GM06990 (cell line): ENCODE data around the gene PFKFB3.

Source experiments
- DNase-seq: peaks from one replicate; pipeline ENCODE4 v3.0.0-alpha.2; 2011; ENCODE audit not compliant: insufficient read length; ENCODE audit errors: extremely low read depth
- H3K27me3 ChIP-seq: replicated peaks from 2 replicates; pipeline ENCODE4 v1.6.0; 2011; ENCODE audit warnings: low read length; ENCODE audit not compliant: control insufficient read depth, insufficient read depth
- H3K36me3 ChIP-seq: 2 replicates; pipeline ENCODE4 v1.5.1; 2011; ENCODE audit warnings: low read length; ENCODE audit not compliant: control insufficient read depth, insufficient read depth
- H3K4me3 ChIP-seq: replicated peaks from 2 replicates; pipeline ENCODE4 v1.5.1; 2011; ENCODE audit warnings: low read depth, mild to moderate bottlenecking, control low read depth, low read length
- TF ChIP-seq, protein P1 (sequence below): IDR thresholded peaks from 2 replicates; pipeline ENCODE4 v1.5.1; 2011; ENCODE audit warnings: low read length, control low read depth, mild to moderate bottlenecking, inconsistent platforms; ENCODE audit not compliant: insufficient read depth, poor library complexity, severe bottlenecking

The PFKFB3 gene

DNA sequence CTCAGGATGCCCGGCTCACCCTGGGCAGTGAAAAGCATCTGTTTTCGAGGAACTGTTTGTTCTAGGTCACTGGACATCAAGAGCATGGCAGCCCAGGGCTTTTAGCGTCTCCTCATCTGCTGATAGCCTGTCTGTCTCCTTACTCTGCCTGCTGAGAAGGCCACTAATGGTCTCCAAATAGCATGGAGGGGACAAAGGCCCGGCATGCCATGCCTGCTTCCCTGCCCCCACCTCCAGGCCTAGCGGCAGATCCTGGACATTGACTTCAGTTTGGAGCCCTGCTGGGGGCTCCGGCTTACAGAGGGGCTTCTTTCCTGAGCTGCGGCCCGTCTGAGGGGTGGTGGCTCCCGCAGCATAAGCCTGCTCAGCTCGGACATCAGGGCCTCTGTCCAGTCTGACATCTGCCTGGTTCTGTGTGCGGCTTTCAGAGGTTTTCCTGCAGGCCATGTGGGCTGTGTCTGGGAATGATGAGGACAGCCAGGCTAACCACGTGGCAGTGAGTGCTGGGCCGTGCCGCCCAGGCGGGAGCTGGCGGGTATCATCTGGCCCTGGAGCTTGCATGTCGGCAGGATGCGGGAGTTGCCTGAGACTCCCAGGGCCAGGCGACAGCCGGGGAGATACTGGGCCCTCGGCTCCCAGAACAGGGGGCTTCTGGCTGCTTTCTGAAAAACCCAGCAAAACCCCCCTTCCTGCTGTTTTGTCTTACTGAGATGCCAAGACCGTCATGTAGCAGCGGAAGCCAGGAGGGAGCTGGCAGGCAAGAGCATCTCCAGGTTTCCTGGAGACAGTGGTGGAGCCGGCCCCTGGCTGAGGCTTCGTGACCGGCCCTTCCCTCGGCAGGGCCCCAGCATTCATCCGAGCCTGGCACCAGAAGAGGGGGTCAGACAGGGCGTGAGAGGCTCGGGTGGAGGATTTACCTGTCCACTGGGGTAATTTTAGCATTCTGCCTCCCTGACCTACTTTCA, 9.2 kb downstream of the PFKFB3 start:
- H3K36me3 ChIP-seq: peaks cover 6% of the 10 kb centered on the region
- TF ChIP-seq, protein P1, sequence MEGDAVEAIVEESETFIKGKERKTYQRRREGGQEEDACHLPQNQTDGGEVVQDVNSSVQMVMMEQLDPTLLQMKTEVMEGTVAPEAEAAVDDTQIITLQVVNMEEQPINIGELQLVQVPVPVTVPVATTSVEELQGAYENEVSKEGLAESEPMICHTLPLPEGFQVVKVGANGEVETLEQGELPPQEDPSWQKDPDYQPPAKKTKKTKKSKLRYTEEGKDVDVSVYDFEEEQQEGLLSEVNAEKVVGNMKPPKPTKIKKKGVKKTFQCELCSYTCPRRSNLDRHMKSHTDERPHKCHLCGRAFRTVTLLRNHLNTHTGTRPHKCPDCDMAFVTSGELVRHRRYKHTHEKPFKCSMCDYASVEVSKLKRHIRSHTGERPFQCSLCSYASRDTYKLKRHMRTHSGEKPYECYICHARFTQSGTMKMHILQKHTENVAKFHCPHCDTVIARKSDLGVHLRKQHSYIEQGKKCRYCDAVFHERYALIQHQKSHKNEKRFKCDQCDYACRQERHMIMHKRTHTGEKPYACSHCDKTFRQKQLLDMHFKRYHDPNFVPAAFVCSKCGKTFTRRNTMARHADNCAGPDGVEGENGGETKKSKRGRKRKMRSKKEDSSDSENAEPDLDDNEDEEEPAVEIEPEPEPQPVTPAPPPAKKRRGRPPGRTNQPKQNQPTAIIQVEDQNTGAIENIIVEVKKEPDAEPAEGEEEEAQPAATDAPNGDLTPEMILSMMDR: no peak
- no peak overlapping the region for H3K4me3 ChIP-seq
- DNase-seq: no peak
- no peaks in the 10 kb centered on the region; the same call in 1 of the 2 replicates for H3K27me3 ChIP-seq

DNA sequence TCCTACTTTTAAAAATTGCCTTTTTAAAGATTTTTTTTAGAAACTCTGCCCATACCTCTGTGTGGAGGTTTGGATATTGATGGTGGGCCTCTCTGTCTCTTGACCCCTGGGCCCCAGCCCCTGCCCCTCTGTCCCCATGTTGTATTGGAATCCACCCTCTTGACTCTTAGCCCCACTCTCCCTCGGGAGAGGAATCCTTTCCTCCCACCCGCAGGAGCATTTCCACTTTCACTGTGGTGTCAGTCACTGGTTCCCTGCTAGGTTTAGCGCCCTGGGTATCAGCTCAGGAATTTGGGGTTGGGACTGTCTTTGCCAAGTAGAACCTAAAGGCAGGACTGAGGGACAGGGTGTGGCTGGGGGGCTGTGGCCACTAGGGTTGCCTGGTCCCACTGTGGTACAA, 10.1 kb downstream of the PFKFB3 start:
- TF ChIP-seq, protein P1: no peak
- no peaks in the 10 kb centered on the region; the same call in 1 of the 2 replicates for H3K27me3 ChIP-seq
- no peak for DNase-seq
- H3K36me3 ChIP-seq: peaks cover 6% of the 10 kb centered on the region
- no peak overlapping the region for H3K4me3 ChIP-seq

DNA sequence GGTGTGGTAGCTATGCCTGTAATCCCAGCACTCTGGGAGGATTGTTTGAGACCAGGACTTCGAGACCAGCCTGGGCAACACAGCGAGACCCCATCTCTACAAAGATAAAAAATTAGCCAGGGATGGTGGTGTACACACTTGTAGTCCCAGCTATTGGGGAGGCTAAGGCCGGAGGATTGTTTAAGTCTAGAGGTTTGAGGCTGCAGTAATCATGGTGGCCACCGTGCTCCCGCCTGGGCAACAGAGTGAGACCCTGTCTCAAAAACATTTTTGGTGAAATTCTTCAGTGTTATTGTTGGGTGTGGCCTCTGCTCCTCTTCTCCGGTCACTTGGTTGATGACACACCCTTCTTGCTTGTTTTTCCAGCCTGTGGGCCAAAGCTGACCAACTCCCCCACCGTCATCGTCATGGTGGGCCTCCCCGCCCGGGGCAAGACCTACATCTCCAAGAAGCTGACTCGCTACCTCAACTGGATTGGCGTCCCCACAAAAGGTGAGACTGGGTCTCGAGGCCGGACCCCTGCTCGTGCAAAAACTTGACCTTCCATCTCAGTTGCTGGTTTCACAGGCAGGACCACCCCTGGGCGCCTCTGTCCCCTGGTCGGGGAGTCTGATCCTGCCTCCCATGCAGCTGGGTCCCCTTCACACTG, 10.6 kb downstream of the PFKFB3 start:
- TF ChIP-seq, protein P1: no peak
- DNase-seq: no peak
- Histone ChIP-seq H3K27me3 (no peaks in the 10 kb centered on the region), H3K36me3 (peaks cover 6% of the 10 kb centered on the region), H3K4me3 (no peak overlapping the region)

DNA sequence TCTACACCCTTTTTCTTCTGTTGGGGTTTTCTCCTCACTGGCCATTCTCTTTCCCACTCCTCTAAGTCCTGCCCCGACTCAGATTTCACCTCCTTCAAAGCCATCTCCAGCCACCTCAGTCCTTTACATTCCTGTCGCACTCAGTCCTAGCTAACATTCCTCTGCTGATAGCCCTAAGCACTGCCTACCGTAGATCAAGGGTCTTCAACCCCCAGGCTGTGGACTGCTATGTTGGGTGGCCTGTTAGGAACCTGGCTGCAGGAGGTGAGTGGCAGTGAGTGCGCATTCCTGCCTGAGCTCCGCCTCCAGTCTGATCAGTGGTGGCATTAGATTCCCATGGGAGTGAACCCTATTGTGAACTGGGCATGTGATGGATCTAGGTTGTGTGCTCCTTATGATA, 11.2 kb downstream of the PFKFB3 start:
- Histone ChIP-seq H3K27me3 (no peaks in the 10 kb centered on the region), H3K4me3 (no peak overlapping the region), H3K36me3 (peaks cover 6% of the 10 kb centered on the region)
- TF ChIP-seq, protein P1: no peak
- no peak for DNase-seq

DNA sequence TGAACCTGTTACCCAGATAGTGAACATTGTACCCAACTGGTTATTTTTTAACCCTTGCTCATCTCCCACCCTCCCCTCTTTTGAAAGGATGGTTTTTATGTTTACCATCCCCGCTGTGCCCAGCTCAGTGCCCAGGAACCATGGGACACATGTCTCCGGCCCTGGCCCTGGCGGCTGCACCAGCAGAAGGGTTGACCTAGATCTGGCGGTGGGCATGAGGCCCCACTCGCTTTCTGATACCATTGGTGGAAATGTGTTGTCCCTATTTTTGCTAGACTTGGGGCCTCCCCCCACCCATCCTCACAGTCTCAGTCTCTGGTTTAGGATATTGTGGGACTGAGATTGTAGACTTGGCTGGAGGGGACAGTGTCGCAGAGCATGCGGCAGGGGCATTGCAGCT, 11.9 kb downstream of the PFKFB3 start:
- Histone ChIP-seq H3K4me3 (no peak overlapping the region), H3K36me3 (peaks cover 8% of the 10 kb centered on the region), H3K27me3 (no peaks in the 10 kb centered on the region)
- TF ChIP-seq, protein P1: no peak
- DNase-seq: no peak
